PC-9 (cell line): ENCODE data around the gene WBP4.
"Not testable (repeated sequence)": the region's sequence is repeated elsewhere in the genome, so short reads cannot be mapped to it uniquely, and the experiment has no call there.

ENCODE experiments used
- EZH2 ChIP-seq: fragments of 200-600 bp; sonication (generic); IDR thresholded peaks from 2 replicates; pipeline ENCODE4 v1.8.0; 2017; ENCODE audit warnings: antibody characterized with exemption, low read depth
- TF ChIP-seq, protein P1 (sequence below): fragments of 200-600 bp; sonication (generic); conservative IDR thresholded peaks from 2 replicates; pipeline ENCODE4 v1.6.1; 2017; ENCODE audit warnings: mixed run types, antibody characterized with exemption, mild to moderate bottlenecking, moderate library complexity

DNA sequence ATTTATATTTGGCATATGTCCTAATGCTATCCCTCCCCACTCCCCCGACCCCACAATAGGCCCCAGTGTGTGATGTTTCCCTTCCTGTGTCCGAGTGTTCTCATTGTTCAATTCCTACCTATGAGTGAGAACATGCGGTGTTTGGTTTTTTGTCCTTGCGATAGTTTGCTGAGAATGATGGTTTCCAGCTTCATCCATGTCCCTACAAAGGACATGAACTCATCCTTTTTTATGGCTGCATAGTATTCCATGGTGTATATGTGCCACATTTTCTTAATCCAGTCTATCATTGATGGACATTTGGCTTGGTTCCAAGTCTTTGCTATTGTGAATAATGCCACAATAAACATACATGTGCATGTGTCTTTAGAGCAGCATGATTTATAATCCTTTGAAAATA lies 18.9 kb upstream of the WBP4 start:
- TF ChIP-seq, protein P1, sequence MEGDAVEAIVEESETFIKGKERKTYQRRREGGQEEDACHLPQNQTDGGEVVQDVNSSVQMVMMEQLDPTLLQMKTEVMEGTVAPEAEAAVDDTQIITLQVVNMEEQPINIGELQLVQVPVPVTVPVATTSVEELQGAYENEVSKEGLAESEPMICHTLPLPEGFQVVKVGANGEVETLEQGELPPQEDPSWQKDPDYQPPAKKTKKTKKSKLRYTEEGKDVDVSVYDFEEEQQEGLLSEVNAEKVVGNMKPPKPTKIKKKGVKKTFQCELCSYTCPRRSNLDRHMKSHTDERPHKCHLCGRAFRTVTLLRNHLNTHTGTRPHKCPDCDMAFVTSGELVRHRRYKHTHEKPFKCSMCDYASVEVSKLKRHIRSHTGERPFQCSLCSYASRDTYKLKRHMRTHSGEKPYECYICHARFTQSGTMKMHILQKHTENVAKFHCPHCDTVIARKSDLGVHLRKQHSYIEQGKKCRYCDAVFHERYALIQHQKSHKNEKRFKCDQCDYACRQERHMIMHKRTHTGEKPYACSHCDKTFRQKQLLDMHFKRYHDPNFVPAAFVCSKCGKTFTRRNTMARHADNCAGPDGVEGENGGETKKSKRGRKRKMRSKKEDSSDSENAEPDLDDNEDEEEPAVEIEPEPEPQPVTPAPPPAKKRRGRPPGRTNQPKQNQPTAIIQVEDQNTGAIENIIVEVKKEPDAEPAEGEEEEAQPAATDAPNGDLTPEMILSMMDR, result not testable (repeated sequence)
- not testable (repeated sequence) for TF ChIP-seq EZH2
